Omental fat pad (tissue), 4 donors: ENCODE data around the gene KNDC1. TPM values are rescaled to one million over a fixed set of nuclear protein-coding genes. Genes with fewer than 3 reads are reported as not detected.
A peak's percentile ranks its signal among the peaks of the same experiment; 100 is the strongest.

Source experiments
- ATAC-seq: fragments of 150-250 bp; one replicate; pipeline ENCODE4 v1.9.1; 2016; ENCODE audit warnings: mild to moderate bottlenecking, moderate library complexity; ENCODE audit not compliant: low FRiP score
- DNase-seq: peaks from one replicate; pipeline ENCODE4 v3.0.0-alpha.2; 2019; ENCODE audit warnings: low spot score
- CTCF ChIP-seq, 3 donors: fragments of 450-650 bp; IDR thresholded peaks; one replicate each; pipeline ENCODE4 v1.5.1; 2016 to 2017; ENCODE audit warnings: antibody characterized with exemption in 3 of 3, mild to moderate bottlenecking in 3 of 3, moderate library complexity in 2 of 3
- total RNA-seq, 4 donors: library from RNA; depleted of rRNA; stranded (reverse); fragments of >200 nt; gene quantifications; one replicate each; pipeline ENCODE4 v1.1.0, GENCODE V29; 2016

The KNDC1 gene
- total RNA-seq, 4 donors from 2014 or later, result 0.16 to 7.7 (median 1.7) TPM

DNA sequence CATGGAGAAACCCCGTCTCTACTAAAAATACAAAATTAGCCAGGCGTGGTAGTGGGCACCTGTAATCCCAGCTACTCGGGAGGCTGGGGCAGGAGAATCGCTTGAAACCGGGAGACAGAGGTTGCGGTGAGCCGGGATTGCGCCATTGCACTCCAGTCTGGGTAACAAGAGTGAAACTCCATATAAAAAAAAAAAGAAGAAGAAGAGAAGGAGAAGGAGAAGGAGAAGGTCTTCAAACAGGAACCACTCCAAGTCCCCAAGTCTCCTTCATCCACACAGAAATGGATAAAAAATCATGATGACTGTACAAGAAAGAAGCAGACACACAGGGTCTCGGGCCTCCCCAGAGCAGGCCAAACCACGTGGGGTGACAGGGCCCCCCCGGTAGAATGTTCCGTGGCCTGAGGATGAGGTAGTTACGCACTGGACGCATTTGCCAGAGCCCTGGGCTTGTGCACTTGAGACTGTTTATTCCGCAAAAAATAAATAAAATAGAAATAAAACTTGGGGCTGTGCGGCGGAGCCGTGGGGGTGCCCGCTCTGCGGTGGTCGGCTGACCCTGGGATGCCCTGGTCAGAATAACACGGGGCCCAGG, 93.4 kb downstream of the KNDC1 start:
- ATAC-seq, result no peak
- no peak for DNase-seq
- no peak for TF ChIP-seq CTCF (IDR thresholded peaks at IDR 0.05)

DNA sequence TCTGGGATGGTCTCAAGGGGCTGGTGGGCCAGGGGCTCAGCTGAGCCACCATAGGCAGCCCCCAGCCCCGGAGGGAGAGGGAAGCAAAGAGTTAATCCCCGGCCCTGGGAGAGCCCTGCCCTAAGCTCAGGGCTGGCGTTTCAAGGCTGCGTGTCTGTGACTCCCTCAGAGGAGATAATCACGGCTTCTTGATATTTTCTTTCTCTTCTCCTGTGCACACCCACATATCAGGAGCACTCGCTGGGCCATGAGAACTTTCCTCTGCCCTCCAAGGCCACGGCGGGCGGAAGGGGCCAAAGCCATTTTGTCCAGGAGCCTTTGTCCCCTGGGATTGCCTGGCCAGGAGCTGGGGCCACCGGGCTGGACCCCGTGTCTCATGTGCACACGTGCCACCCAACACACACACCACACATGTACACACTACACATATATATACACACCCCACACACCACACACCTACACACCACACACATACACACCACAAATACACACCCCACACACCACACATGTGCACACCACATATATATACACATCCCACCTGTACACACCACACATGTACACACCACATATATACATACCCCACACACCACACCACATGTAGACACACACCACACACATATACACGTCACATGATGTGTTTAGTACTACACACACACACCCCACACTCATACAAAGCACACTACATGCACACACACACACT, 94.6 kb downstream of the KNDC1 start:
- ATAC-seq, result no peak
- TF ChIP-seq CTCF (IDR thresholded peaks at IDR 0.05), result no peak
- no peak for DNase-seq

DNA sequence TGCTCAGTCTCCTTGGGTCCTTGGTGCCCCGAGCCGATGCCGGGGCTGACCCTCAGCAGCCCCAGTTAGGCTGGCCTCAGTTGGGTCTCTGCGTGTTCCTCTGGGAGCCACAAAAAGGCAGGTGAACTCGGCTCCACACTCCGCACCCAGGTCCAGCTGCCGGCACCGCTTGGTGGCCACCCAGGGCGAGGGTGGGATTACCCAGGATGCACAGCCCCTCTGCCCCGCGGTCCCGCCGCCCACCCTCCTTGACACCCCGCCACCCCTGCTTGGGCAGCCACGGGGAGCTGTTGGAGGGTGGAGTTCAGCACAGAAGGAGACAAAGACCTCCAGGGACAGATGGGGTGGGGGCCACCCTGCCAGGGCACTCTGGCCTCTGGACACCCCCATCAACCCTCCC, 95.3 kb downstream of the KNDC1 start:
- DNase-seq (no peak), ATAC-seq (no peak)
- no peak for TF ChIP-seq CTCF (IDR thresholded peaks at IDR 0.05)

DNA sequence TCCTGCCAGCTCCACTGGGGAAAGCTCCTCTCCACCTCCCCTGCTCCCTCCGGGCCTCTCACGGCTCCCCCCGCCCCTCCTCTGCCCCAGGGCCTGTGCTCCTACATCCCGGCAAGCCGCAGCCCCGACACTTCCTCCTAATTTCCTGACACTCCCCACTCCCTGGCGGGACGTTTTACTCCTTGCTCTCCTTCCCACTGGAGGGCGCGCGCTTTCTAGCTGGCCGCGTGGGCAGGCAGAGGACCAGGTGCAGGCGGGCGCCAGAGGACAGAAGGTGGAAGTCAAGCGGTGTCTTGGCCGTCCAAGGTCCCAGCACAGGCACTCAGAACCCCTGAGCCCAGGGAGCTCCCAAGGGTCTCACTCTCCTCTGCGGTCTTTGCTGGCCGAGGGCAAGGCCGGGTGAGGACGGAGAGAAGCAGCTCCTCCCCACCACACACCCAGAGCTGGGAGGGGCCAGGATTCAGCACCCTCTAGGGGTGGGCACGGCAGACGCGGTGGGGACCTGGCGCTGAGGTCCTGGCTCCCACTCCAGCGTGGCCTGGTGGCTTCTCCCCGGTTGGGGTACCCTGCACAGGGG, 97.6 kb downstream of the KNDC1 start:
- ATAC-seq (peak; percentile 53), DNase-seq (peak; percentile 43)
- no peak for TF ChIP-seq CTCF (IDR thresholded peaks at IDR 0.05)

DNA sequence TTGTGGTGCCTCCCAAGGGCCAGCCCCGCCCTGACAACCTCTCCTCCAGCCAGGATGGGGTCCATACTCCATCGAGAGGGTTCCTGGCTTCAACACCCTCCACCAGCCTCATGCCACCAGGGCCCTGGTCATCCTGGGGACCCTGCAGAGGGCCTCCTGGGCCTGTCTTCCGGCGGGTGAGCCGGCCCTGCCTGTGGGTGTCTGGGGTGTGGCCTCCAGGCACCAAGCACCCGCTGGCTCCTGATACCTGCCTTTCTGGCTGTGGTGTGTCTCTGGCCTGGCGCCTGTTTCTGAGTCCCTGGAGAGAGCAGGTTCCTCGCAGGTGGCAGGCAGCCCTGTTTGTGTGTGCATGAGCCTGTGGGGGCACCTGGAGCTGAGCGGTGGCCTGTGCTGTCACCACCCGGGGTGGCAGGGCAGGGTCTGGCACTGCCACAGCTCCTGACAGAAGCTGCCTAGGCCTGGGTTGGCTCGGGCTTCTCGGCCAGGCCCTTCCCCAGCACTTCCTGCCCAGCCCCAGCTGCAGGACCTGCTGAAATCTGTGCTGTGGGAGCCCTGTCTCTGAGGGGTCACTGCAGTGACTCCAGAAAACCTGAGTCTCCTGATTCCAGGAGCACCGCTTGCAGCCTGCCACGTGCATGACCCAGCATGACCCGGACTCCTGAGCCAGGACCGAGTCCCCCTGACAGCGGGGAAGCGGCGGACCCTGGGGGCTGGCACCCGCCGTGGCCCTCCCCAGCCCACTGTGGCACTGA, 98.2 kb downstream of the KNDC1 start:
- no peak for TF ChIP-seq CTCF (IDR thresholded peaks at IDR 0.05)
- ATAC-seq (no peak), DNase-seq (no peak)

- ATAC-seq (peak; percentile 24), DNase-seq (peak; percentile 64)
- TF ChIP-seq CTCF (IDR thresholded peaks at IDR 0.05), result no peak
Observed at GRCh38 chr10:133258818-133259601, 99.0 kb downstream of the KNDC1 start.
